ENCODE results near the gene TRMT44.
"Not testable (repeated sequence)": the region's sequence is repeated elsewhere in the genome, so short reads cannot be mapped to it uniquely, and the experiment has no call there.

TRMT44 gene

DNA sequence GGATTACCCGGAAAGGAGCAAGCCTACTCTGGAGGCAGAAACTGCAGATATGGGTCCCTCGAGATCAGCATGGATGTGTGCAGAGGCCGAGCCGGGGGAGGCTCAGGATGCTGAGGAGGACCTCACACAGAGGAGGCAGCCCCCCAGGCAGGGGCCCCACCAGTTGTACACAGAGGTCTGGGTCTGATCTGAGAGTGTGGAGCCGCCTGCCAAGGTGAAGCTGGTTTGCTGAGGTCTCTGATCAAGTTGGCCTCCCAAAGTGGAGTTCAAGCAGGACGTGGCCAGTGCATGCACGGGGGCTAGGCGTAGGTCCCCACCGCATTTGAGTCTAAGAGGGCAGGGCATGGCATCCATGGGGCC lies 35.1 kb upstream of the TRMT44 start (continued):
- TF ChIP-seq, protein P1, sequence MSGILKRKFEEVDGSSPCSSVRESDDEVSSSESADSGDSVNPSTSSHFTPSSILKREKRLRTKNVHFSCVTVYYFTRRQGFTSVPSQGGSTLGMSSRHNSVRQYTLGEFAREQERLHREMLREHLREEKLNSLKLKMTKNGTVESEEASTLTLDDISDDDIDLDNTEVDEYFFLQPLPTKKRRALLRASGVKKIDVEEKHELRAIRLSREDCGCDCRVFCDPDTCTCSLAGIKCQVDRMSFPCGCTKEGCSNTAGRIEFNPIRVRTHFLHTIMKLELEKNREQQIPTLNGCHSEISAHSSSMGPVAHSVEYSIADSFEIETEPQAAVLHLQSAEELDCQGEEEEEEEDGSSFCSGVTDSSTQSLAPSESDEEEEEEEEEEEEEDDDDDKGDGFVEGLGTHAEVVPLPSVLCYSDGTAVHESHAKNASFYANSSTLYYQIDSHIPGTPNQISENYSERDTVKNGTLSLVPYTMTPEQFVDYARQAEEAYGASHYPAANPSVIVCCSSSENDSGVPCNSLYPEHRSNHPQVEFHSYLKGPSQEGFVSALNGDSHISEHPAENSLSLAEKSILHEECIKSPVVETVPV (CRISPR knock-in tag; IDR thresholded peaks at IDR 0.05) = no peak
- no peak for TF ChIP-seq ZFP3 (CRISPR knock-in tag; IDR thresholded peaks at IDR 0.05)
- TF ChIP-seq, protein P2, sequence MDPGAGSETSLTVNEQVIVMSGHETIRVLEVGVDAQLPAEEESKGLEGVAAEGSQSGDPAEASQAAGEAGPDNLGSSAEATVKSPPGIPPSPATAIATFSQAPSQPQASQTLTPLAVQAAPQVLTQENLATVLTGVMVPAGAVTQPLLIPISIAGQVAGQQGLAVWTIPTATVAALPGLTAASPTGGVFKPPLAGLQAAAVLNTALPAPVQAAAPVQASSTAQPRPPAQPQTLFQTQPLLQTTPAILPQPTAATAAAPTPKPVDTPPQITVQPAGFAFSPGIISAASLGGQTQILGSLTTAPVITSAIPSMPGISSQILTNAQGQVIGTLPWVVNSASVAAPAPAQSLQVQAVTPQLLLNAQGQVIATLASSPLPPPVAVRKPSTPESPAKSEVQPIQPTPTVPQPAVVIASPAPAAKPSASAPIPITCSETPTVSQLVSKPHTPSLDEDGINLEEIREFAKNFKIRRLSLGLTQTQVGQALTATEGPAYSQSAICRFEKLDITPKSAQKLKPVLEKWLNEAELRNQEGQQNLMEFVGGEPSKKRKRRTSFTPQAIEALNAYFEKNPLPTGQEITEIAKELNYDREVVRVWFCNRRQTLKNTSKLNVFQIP (CRISPR knock-in tag; IDR thresholded peaks at IDR 0.05; ENCODE audit: borderline replicate concordance, low read depth) = no peak
- no peak for TF ChIP-seq ISL1 (CRISPR knock-in tag; IDR thresholded peaks at IDR 0.05)
- TF ChIP-seq BACH2 (CRISPR knock-in tag; IDR thresholded peaks at IDR 0.05; ENCODE audit: borderline replicate concordance) = no peak
- no peak for TF ChIP-seq OSR1 (CRISPR knock-in tag; IDR thresholded peaks at IDR 0.05)
- TF ChIP-seq ZNF565 (CRISPR knock-in tag; conservative IDR thresholded peaks at IDR 0.05; ENCODE audit: low read depth) = no peak
- TF ChIP-seq ARNTL (CRISPR knock-in tag; IDR thresholded peaks at IDR 0.05; ENCODE audit: borderline replicate concordance, low read depth) = no peak

DNA sequence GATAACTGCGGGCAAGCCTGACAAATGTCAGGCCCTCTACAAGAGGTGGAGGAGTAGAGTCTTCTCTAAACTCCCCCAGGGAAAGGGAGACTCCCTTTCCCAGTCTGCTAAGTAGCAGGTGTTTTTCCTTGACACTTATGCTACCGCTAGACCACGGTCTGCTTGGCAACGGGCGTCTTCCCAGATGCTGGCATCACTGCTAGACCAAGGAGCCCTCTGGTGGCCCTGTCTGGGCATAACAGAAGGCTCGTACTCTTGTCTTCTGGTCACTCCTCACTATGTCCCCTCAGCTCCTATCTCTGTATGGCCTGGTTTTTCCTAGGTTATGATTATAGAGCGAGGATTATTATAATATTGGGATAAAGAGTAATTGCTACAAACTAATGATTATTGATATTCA lies 33.7 kb upstream of the TRMT44 start:
- ATAC-seq = not testable (repeated sequence)

DNA sequence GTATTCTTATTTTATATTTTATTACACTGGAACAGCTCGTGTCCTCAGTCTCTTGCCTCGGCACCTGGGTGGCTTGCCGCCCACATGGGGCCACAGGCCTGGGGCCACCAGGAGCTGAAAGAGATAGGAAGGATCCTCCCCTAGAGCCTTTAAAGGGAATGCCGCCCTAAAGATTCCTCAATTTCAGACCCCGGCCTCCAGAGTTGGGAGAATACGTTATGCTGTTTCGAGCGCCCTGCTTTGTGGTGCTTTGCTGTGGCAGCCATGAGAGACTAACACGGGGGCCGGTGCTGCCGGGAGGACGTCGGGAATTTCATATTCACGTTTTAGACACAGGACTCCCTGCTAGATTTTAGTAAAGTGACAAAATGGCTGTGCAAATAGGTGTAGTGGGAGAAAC lies 33.3 kb upstream of the TRMT44 start:
- no peak for ATAC-seq
- TF ChIP-seq ISL1 (CRISPR knock-in tag; IDR thresholded peaks at IDR 0.05) (no peak), BACH2 (CRISPR knock-in tag; IDR thresholded peaks at IDR 0.05; ENCODE audit: borderline replicate concordance) (no peak), CSDC2 (CRISPR knock-in tag; IDR thresholded peaks at IDR 0.05) (no peak)

DNA sequence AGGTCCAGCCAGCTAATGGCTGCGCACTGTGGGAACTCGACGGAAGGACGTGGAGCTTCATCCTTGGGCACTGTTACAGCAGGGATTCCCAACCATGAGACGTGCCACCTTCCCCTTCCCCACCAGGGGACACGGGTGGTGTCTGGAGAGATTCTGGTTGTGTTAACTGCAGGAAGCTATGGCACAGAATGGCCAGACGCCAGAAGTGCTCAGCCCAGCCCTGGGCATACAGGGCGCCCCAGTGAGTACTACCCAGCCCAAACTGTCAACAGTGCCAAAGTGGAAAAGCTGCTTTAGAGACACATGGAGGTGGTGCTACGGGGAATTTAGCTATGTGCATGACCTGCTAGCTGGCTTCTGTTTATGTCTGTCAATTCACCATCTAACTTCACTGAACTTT lies 32.8 kb upstream of the TRMT44 start:
- TF ChIP-seq ARNTL (CRISPR knock-in tag; IDR thresholded peaks at IDR 0.05; ENCODE audit: borderline replicate concordance, low read depth) = no peak
- no peak for TF ChIP-seq ZFP3 (CRISPR knock-in tag; IDR thresholded peaks at IDR 0.05)
- no peak for TF ChIP-seq ZNF8 (CRISPR knock-in tag; IDR thresholded peaks at IDR 0.05)
- TF ChIP-seq, protein P3, sequence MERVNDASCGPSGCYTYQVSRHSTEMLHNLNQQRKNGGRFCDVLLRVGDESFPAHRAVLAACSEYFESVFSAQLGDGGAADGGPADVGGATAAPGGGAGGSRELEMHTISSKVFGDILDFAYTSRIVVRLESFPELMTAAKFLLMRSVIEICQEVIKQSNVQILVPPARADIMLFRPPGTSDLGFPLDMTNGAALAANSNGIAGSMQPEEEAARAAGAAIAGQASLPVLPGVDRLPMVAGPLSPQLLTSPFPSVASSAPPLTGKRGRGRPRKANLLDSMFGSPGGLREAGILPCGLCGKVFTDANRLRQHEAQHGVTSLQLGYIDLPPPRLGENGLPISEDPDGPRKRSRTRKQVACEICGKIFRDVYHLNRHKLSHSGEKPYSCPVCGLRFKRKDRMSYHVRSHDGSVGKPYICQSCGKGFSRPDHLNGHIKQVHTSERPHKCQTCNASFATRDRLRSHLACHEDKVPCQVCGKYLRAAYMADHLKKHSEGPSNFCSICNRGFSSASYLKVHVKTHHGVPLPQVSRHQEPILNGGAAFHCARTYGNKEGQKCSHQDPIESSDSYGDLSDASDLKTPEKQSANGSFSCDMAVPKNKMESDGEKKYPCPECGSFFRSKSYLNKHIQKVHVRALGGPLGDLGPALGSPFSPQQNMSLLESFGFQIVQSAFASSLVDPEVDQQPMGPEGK (CRISPR knock-in tag; IDR thresholded peaks at IDR 0.05; ENCODE audit: borderline replicate concordance) = no peak
- no peak for TF ChIP-seq TOX (CRISPR knock-in tag; IDR thresholded peaks at IDR 0.05; ENCODE audit: borderline replicate concordance)
- TF ChIP-seq ZFP30 (CRISPR knock-in tag; IDR thresholded peaks at IDR 0.05) = no peak
- no peak for TF ChIP-seq ZNF70 (CRISPR knock-in tag; IDR thresholded peaks at IDR 0.05)
- no peak for TF ChIP-seq CSDC2 (CRISPR knock-in tag; IDR thresholded peaks at IDR 0.05)
- TF ChIP-seq OSR1 (CRISPR knock-in tag; IDR thresholded peaks at IDR 0.05) = no peak
- TF ChIP-seq ZC3H10 (CRISPR knock-in tag; IDR thresholded peaks at IDR 0.05) = no peak
- TF ChIP-seq, protein P4, sequence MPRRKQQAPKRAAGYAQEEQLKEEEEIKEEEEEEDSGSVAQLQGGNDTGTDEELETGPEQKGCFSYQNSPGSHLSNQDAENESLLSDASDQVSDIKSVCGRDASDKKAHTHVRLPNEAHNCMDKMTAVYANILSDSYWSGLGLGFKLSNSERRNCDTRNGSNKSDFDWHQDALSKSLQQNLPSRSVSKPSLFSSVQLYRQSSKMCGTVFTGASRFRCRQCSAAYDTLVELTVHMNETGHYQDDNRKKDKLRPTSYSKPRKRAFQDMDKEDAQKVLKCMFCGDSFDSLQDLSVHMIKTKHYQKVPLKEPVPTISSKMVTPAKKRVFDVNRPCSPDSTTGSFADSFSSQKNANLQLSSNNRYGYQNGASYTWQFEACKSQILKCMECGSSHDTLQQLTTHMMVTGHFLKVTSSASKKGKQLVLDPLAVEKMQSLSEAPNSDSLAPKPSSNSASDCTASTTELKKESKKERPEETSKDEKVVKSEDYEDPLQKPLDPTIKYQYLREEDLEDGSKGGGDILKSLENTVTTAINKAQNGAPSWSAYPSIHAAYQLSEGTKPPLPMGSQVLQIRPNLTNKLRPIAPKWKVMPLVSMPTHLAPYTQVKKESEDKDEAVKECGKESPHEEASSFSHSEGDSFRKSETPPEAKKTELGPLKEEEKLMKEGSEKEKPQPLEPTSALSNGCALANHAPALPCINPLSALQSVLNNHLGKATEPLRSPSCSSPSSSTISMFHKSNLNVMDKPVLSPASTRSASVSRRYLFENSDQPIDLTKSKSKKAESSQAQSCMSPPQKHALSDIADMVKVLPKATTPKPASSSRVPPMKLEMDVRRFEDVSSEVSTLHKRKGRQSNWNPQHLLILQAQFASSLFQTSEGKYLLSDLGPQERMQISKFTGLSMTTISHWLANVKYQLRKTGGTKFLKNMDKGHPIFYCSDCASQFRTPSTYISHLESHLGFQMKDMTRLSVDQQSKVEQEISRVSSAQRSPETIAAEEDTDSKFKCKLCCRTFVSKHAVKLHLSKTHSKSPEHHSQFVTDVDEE (CRISPR knock-in tag; IDR thresholded peaks at IDR 0.05) = no peak
- TF ChIP-seq, protein P5, sequence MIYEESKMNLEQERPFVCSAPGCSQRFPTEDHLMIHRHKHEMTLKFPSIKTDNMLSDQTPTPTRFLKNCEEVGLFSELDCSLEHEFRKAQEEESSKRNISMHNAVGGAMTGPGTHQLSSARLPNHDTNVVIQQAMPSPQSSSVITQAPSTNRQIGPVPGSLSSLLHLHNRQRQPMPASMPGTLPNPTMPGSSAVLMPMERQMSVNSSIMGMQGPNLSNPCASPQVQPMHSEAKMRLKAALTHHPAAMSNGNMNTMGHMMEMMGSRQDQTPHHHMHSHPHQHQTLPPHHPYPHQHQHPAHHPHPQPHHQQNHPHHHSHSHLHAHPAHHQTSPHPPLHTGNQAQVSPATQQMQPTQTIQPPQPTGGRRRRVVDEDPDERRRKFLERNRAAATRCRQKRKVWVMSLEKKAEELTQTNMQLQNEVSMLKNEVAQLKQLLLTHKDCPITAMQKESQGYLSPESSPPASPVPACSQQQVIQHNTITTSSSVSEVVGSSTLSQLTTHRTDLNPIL (CRISPR knock-in tag; IDR thresholded peaks at IDR 0.05; ENCODE audit: low read depth) = no peak
- ATAC-seq = no peak
